Stimulated activated naive CD4-positive, alpha-beta T cell treated with Interleukin-2 at 50 U/mL for 16 hours (primary cell): ENCODE data around the gene COL5A2.

Experiments
- DNase-seq: peaks from one replicate; lab custom pipeline; 2025; lab: John Stamatoyannopoulos, UW

Gene COL5A2

DNA sequence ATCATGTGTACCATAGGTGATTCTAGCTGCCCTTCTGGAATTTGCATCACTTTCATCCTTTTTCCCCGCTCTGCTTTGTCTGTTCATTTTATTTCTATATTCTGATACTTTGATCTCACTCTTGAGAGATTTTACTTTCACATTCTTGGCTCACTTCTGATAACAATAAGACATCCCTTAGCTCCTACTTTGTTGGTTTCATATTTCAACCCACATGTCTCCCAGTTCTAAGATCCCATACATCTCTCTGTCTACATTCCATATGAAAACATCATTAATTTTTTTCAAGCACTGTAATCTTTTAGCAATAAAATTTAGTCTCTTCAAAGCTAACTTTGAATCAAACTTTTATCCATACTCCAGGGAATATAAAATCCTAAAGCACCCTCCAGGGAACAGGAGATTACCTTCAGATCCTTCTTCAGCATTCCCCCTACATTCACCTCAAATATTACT lies 129.8 kb downstream of the COL5A2 start:
- DNase-seq = no peak

DNA sequence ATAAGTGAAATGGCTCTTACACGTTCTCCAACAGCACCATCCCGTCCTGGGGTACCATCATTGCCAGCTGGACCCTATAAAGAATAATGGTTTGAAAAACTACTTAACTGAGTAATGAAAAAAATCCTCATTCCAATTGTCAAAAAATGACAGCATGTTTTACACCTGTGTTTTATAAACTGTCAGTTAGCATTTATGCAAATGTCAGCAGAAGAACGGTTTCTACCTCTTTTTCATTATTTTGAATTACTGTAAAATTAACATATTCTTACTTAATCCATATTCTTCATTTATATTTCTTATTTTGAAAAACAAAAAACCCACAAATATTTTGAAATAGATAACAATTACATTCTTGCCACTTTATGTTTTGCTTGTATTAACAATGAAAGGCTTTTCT lies 131.4 kb downstream of the COL5A2 start:
- DNase-seq = no peak

DNA sequence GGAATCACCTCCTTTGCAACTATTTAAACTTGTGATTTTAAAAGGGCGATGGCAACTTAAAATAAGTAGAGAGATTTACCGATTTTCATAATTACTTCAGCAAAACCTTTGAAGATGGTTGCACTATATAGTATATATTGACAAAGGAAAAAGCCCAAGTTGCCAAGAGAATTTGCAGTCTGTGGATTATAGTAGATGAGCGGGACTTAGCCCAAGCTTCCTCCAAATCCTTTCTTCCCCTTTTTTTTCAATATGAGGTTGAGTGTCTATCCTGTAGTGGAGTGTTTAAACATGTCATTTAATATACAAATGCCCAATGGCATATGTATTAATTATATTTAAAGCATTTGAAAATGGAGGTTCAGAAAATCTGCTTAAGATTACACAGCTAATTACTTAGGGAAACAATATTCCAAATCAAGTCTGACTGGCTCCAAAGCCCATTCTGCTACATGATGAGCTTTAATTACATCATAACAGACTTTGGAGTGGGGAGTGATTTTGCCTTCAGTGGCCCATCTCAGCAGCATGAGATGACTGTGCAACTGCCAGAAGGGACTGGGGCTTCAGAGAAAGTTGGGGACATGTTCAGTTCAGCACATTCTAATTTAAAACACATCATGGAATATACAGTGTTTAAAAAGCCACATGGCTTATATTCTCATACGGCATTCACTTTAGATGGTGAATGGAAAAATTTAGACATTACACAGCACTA lies 132.2 kb downstream of the COL5A2 start:
- no peak for DNase-seq

DNA sequence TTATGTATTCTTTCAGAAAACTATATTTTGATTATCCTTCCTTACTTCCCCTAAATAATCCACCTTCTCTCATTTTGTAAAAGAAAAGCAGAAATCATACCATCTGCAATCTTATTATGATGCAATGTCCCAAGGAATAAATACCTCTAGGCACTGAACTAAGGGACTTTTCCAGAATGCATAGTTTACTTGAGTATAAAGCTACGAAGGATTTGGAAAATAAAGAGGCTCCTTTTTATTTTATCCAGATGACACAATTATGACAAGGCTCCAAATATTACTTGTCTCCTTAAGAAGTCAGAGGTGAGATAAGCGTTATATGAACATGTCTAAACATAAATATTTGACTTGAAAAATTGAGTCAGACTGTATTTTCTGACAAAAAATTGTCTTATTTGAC lies 133.2 kb downstream of the COL5A2 start:
- no peak for DNase-seq

DNA sequence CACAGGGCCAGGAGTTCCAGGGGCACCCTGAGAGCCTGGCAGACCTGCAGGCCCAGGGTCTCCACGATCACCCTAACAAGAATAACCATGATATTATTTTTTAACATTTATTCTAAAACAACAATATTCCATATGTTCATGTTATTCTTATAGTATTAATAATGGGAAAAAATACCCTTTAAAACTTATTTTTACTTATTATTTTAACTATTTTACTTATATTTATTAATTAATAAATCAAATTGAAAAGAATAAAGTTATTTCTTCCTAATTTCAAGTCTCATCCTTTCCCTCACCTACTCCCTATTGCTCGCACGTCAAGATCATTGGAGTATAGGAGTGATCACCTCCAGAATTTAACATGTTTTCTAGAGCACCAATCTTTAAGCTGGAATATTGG lies 133.7 kb downstream of the COL5A2 start:
- no peak for DNase-seq

DNA sequence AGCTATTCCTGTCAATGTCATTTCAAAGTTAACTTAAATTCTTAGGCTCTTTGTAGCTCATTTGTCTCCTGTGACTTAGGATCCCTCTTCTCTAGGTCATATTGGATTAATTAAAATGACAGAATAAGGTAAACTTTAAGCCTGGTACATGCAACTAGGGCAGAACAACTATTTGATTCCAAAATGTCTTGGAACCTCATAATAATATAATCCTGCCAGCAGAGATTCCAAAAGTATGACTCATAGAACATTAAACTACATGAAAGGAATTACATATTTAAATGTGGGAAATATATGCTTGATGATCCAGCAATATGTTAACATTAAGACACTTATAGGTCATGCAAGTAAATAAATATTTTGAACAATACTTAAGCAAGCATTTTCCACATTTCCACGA lies 142.0 kb downstream of the COL5A2 start:
- no peak for DNase-seq

DNA sequence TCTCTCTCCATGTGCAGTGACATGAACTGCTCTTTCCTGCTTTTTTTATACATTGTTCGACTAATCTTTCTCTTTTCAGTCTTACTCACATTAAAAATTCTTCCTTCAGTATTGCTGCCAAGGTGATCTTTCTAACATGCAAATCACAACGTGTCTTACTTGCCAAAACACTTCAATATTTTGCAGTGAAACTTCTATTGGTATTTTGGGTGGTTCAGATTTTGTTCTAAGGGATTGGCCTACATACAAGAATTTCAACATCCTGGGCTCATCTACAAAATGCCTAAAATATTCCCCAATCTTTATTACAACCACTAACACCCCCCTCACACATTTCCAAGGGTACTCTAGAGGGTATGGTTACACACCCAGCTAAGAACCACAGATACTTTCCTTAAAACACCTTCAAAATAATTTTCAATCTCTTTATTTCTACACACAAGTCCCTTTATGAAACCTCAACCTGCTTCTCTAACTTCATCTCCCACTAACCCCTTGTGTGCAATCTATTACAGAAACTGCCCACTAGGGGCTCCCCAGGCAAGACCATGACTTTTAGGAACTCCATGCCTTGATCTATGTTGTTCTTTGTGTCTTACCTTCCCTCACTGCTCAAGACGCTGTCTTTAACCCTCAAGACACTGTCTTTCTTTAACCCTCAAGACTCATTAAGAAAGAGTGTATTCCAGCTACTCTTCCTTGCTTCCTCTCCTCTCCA lies 154.5 kb downstream of the COL5A2 start:
- DNase-seq = no peak

DNA sequence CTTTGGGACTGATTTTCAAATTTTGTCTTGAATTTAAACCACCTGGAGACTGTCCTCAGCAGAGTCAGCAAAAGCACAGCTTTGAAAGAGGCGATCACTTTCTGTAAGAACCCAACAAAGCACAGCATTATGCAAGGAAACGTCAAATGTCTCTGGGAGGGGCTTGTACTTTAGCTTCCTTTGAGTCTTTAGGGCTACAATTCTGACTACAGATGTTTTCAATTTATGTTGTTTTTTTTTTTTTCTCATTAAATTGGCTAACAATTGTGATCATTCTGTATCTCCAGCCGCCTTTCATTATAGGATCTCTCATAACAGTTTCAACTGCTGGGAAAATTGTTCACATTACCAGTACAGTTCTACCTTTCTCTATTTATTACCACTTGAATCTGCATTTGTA lies 157.1 kb downstream of the COL5A2 start:
- no peak for DNase-seq

DNA sequence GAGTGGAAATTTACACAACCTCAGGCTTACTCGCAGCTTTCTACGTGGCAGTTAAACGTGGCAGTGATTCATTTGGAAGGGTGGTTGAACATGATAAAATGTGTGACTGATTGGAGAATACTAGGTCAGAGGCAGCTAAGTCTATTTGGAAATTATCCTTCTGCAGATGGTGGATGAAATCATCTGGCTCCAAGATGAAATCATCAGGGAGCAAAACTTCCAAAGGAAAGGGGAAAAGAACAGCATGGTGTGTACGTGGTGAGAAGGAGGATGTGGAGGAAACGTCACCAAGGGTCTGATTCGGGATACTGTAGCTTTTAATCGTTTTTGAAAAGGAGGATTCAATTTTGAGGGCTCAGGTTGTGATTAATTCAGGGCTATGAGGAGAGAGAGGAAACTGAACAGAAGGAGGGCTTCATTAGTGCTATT lies 157.5 kb downstream of the COL5A2 start:
- no peak for DNase-seq

DNA sequence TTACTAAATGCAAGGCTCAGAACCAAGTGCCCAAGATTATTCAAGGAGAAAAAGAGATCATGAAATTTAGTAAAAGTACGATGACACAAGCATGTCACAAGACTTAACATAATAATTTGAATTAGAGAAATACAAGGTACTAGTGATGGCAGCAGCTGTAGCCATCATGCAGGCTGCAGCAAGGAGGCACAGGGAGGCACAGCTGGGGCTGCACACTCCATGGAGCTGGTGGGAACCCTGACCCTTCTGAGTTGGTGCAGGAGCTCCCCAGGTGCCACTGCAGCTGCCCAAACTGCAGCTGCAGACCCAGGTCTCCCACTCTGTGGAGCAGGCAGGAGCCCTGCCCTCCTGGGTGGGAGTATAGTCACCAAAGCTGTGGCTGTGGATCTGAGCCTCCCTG lies 159.4 kb downstream of the COL5A2 start:
- no peak for DNase-seq

DNA sequence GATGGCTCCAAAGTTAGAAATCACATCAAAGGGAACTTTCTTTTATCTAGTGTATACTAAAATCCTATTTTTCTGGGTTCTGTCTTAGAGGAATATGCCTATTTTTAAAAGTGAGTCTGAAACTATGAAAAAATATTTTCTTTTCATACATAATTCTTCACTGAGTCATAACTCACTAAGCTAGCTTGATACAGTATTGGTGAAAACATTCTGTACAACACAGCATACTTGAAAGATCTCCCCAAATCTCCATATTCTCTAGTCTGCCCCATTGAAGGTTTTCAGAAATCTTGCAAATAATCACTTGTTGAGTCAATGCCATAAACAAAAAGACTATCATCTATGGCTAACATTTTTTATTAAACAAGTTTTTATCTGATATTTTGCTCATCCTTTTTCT lies 160.9 kb downstream of the COL5A2 start:
- DNase-seq = no peak

DNA sequence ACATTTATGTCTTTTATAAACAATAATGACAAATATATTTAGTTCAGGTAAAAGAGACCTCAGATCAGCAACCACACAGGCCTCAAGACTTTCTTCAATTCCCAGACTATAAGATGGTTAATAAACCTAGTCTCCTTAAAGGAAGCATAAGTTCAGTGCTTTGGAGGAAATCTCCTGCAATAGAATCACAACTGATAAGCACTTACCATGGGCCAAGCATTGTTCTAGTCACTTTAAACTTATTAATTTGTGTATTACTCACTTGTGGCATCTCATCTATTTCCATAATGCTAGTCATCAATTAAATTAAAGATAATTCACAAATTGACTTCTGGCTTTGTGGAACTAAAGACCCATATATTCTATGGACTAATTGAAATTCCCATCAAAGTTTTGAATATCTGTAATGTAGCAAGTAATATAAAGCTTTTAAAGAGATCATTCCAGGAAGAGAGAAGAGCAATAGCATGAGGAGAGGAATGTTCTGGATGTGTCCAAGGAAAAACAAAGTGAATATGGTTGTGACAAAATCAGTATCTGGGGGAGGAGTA lies 163.2 kb downstream of the COL5A2 start:
- no peak for DNase-seq

DNA sequence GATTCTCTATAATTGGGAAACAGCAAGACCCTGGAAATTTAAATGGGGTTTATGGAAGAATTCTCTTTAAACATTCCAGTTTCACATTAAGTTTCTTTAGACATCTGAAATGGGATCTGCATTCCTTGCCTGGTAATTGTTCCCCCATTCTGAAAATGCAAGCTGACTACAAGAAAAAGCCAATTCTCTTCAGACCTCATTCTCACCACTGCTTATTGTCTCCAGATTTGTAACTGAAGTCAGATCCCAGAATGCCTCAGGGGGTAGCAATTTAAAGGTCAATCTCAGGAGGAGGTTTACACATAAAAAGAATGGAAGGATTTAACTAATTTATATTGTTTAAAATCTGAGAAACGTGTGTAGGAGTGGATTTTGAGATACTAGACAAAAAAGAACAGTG lies 164.2 kb downstream of the COL5A2 start:
- DNase-seq = no peak

DNA sequence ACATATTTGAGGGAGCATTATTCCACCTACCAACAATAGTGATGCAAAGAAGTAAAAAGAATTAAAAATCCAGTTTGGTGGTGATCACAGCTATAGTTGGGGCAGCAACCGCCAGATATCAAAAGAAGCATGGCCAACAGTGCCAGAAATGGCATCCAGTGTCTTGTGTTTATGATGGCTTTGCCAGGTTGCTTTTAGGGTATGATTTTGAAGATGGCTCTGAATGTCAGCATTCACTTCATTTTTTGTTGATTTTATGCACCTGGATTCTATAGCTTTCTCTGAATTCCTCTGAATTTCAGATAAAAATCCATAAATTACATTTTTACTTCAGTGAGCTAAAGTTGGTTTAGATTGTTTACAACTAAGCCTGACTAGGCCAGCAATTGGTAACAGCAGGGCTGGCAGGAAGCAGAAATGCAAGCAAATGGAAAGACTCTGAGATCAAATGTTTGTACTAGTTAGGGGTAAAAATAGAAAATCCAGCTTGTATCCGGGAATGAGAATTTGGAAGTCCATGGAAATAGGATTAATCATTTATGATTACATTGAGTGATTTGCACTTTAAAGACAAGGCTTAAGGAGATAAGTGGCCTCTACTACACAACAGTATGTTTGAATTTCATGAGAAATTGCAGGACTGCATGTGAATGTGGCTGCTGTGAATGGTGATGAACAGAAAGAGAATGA lies 165.0 kb downstream of the COL5A2 start:
- no peak for DNase-seq

DNA sequence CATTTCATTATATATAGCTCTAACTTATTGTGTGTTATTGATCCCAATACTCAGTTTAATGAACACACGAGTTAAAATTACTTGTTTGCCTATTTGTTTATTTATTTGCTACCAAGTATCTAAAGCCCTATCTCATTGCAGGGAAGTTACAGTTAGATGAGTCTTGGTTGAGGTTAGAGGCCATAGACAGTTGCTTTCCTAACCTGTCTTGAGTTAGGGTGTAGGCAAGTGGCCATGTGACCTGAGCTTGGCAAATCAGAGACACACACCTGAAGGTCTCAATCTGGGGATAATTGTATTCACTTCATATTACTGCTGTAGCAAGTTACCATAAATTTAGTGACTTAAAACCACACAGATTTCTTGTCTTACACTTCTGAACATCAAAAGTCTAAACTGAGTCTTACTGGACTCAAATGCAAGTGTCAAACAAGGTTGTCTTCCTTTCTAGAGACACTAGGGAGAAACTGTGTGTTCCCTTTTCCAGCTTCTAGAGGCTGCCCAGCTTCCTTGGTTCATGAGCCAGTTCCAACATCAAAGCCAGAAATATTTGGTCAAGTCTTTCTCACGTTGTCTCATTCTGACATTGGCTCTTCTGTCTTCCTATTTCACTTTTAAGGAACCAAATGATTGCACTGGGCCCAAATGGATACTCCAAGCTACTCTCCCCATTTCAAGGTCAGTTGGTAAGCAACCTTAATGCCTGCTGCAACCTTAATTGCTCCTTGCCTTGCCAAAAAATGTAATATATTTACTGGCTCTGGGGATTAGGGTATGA lies 165.7 kb downstream of the COL5A2 start:
- DNase-seq = no peak

DNA sequence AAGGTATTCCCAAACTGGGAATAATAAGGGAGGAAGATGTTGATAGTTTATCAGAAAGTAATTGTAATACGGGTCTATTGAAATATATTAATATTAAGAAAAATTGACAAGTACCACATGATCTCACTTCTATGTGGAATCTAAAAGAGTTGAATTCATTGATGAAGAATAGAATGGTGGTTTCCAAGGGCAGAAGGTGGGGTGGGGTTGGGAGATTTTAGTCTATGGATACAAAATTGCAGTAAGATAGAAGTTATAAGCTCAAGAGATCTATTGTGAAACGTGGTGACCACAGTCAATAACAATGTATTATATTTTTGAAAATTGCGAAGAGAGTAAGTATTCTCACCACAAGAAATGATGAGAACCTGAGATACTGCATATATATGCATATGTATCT lies 166.5 kb downstream of the COL5A2 start:
- no peak for DNase-seq

DNA sequence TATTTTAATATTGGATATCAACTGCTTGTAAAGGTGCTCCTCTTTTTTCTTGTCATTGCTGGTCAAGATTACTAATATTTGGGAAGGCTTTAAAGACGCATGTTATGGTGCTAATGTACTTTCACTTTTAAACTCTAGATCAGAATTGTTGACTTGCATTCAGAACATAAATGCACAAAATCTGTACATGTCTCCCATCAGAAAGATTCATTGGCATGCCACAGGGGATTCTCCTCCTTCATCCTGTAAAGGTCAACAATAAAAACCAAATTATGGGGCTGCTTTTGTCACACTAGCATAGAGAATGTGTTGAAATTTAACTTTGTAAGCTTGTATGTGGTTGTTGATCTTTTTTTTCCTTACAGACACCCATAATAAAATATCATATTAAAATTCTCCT lies 167.2 kb downstream of the COL5A2 start:
- no peak for DNase-seq

DNA sequence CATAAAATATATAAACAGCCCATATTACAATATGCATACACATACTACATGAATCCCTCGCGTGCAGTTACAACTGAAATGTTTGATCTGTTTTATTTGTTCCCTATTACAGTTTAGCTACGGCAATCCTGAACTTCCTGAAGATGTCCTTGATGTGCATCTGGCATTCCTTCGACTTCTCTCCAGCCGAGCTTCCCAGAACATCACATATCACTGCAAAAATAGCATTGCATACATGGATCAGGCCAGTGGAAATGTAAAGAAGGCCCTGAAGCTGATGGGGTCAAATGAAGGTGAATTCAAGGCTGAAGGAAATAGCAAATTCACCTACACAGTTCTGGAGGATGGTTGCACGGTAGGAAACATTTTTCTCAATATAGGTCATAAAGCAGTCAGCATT lies 169.0 kb downstream of the COL5A2 start:
- no peak for DNase-seq

DNA sequence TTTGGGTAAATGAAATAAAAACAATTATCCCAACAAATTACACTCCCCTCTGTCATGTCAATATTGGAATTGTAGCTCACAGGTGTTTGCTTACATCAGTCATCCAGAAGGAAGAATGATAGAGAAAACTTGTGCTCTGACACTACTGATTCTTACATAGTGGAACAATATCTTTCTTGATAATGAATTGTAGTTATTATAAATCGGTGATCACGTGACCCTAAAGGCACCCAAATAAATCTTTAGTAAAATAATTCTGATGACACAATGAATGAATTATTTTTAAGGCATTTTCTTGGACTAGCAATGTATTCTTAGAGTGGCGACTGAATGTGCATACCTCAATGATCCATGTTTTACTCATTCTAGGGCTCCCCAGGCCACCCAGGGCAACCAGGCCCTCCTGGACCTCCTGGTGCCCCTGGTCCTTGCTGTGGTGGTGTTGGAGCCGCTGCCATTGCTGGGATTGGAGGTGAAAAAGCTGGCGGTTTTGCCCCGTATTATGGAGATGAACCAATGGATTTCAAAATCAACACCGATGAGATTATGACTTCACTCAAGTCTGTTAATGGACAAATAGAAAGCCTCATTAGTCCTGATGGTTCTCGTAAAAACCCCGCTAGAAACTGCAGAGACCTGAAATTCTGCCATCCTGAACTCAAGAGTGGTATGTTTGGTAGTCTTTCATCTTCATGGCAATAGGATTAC lies 170.9 kb downstream of the COL5A2 start:
- DNase-seq = no peak

DNA sequence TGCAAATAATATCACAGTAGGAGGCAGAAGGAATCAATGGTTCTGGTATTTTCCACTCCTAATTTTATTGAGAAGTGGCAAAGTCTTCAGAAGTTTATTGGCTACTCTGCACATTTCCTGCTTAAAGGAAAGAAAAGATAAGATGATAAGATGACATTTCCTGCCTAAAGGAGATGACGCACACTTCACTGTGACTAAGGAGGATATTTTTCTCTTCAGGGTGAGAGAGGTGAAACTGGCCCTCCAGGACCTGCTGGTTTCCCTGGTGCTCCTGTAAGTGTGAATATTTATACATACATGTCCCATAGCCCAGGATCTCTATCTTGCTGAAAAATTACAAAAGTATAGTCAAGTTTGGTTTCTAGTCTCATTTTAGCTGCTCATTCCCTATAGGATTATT lies 177.5 kb downstream of the COL5A2 start:
- no peak for DNase-seq

DNA sequence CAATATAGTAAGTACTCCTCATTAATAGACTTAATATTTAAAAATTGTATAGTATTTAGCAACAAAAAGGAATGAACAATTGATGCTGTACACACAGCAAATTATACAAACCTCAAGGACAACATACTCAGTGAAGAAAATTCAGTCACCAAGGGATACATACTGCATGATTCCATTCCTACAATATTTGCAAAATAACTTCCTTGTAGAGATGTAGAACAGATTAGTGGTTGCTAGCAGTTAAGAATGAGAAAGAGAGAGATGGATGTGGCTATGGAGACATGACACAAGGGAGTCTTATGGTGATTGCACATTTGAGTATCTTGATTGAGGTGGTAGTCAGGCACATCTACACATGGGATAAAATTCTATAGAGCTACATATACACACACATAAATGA lies 179.3 kb downstream of the COL5A2 start:
- no peak for DNase-seq
